Panc1 (cell line): ENCODE results near the gene CADM1. TPM values are rescaled to one million over a fixed set of nuclear protein-coding genes. Genes with fewer than 3 reads are reported as not detected.

Experiments used
- ATAC-seq: fragments of 200-7000 bp; cut with Tn5 transposase; 2 replicates; pipeline ENCODE4 v1.9.1; 2020; ENCODE audit warnings: mild to moderate bottlenecking, moderate library complexity
- BruUV-seq: library from RNA; stranded (reverse); fragments of 400-500 nt; replicated peaks from 2 replicates; lab custom pipeline; 2021; lab: Mats Ljungman, UMichigan
- CTCF ChIA-PET: fragments of 300-600 bp; sonication (Branson Sonifier 250); formaldehyde crosslinking; loops from one replicate; lab custom pipeline; 2022; ENCODE audit warnings: antibody characterized with exemption; lab: Charles Lee
- POLR2A ChIA-PET: fragments of 300-600 bp; sonication (Branson Sonifier 250); formaldehyde crosslinking; loops from one replicate; lab custom pipeline; 2022; ENCODE audit warnings: antibody characterized with exemption; lab: Charles Lee
- DNase-seq: peaks from one replicate; pipeline ENCODE4 v3.0.0-alpha.2; 2010; ENCODE audit warnings: low read depth, low spot score
- H3K27ac ChIP-seq: 2 replicates; pipeline ENCODE4 v1.5.1; 2011; ENCODE audit warnings: mild to moderate bottlenecking, low read length, inconsistent platforms
- H3K27me3 ChIP-seq: fragments of 200-500 bp; sonication (Bioruptor generic); 2 replicates; pipeline ENCODE4 v1.6.0; 2014; ENCODE audit warnings: low read length, inconsistent platforms; ENCODE audit not compliant: control insufficient read depth, insufficient read depth
- H3K36me3 ChIP-seq: fragments of 200-500 bp; sonication (Bioruptor generic); 2 replicates; pipeline ENCODE4 v1.5.1; 2014; ENCODE audit warnings: inconsistent platforms, mild to moderate bottlenecking, low read length, moderate library complexity; ENCODE audit not compliant: control insufficient read depth, insufficient read depth
- H3K4me1 ChIP-seq: 2 replicates; pipeline ENCODE4 v1.5.1; 2011; ENCODE audit warnings: inconsistent platforms, mild to moderate bottlenecking, low read length, moderate library complexity; ENCODE audit not compliant: control insufficient read depth, insufficient read depth
- H3K4me3 ChIP-seq, 2 experiments: 2 replicates each; pipeline ENCODE4 v1.5.1; 2011 to 2012; ENCODE audit warnings: low read depth in 2 of 2, low read length in 2 of 2, mild to moderate bottlenecking in 2 of 2, inconsistent platforms in 1 of 2, moderate library complexity in 1 of 2
- H3K9me3 ChIP-seq: fragments of 200-500 bp; sonication (Bioruptor generic); 2 replicates; pipeline ENCODE4 v1.5.1; 2014; ENCODE audit warnings: low read depth, mild to moderate bottlenecking, inconsistent platforms, low read length, moderate library complexity; ENCODE audit not compliant: control insufficient read depth, insufficient read depth
- POLR2AphosphoS5 ChIP-seq: IDR thresholded peaks from 2 replicates; pipeline ENCODE4 v1.6.1; 2012; ENCODE audit warnings: mild to moderate bottlenecking, low read depth, low read length, moderate library complexity
- SIN3A ChIP-seq: IDR thresholded peaks from 2 replicates; pipeline ENCODE4 v1.6.1; 2012; ENCODE audit warnings: low read depth, mild to moderate bottlenecking, low read length, moderate library complexity, borderline replicate concordance; ENCODE audit not compliant: insufficient read depth
- TCF7L2 ChIP-seq: IDR thresholded peaks from 2 replicates; pipeline ENCODE4 v1.6.1; 2011; ENCODE audit warnings: mild to moderate bottlenecking, low read depth, low read length, inconsistent platforms
- in situ Hi-C: cut with HindIII; loops from 2 replicates; pipeline ENCODE4 v1.10.0; 2016; ENCODE audit warnings: low sequenced_read_pairs, low pct_unique_long_range_greater_than_20kb
- intact Hi-C: fragments of 100-400 bp; cut with micrococcal nuclease; formaldehyde crosslinking; loops from one replicate; pipeline ENCODE4 v1.10.0; 2022; ENCODE audit not compliant: unreplicated experiment
- total RNA-seq: library from RNA; stranded (reverse); gene quantifications from one replicate; pipeline ENCODE4 v1.2.1, GENCODE V29; 2021; ENCODE audit not compliant: unreplicated experiment
- TF ChIP-seq, protein P1 (sequence below), 2 experiments: IDR thresholded peaks; 2 replicates each; pipeline ENCODE4 v1.6.1; 2011 to 2012; ENCODE audit warnings: low read depth in 2 of 2, control low read depth in 1 of 2, low read length in 1 of 2, mild to moderate bottlenecking in 1 of 2, moderate library complexity in 1 of 2; ENCODE audit not compliant: insufficient read depth in 1 of 2
- TF ChIP-seq, protein P2 (sequence below): fragments of 450-650 bp; IDR thresholded peaks from 2 replicates; pipeline ENCODE4 v1.5.1; 2017; ENCODE audit warnings: mild to moderate bottlenecking

CADM1 gene
- total RNA-seq, 1 experiment from 2014 or later = 3.9 TPM

DNA sequence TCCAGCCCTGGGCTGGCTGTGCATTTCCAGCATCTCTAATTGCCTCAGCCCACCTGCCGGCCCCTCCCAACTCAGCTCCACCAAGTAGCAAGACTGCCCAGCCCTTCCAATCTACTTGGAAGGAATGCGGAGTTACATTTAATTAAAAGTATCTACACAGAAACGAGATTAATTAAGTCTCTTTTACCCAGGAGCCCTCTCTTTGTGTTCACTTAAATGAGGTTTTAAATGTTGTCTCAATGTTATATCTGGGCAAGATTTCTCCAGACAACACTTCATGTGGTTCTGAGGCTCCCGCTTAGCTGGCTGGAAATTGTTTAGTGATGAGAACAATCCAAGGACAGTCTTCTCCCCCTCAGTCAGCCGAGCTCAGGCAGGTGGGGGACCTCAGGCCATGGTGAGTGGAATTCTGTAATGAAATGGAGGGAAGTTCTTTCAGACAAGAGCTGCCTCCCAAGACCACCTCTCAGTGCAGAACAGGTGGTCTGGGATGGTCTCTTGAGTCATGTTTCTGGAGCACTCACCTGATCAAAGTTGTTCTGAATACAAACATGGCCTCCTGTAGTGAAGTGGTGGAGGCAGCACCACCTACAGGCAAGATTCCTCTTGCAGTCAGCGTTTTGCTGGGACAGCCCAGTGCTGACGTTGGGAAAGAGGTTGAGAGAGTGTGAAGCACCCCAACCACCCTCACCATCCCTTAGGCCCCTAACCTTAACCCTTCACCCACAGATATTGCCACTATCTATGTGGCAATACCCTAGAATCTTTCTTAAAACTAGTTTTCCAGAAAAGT lies 371.6 kb downstream of the CADM1 start:
- in situ Hi-C loops = no loop called here
- BruUV-seq = no TSS peak
- Histone ChIP-seq H3K27me3 (no peaks in the 10 kb centered on the region), H3K36me3 (no peaks in the 10 kb centered on the region), H3K9me3 (no peaks in the 10 kb centered on the region), H3K27ac (no peak overlapping the region), H3K4me3 (no peak overlapping the region), H3K4me1 (no peaks in the 10 kb centered on the region)
- ChIA-PET CTCF (no interaction called here), POLR2A (no interaction called here)
- TF ChIP-seq POLR2AphosphoS5 (no peak), SIN3A (no peak), TCF7L2 (no peak)
- TF ChIP-seq, protein P1, sequence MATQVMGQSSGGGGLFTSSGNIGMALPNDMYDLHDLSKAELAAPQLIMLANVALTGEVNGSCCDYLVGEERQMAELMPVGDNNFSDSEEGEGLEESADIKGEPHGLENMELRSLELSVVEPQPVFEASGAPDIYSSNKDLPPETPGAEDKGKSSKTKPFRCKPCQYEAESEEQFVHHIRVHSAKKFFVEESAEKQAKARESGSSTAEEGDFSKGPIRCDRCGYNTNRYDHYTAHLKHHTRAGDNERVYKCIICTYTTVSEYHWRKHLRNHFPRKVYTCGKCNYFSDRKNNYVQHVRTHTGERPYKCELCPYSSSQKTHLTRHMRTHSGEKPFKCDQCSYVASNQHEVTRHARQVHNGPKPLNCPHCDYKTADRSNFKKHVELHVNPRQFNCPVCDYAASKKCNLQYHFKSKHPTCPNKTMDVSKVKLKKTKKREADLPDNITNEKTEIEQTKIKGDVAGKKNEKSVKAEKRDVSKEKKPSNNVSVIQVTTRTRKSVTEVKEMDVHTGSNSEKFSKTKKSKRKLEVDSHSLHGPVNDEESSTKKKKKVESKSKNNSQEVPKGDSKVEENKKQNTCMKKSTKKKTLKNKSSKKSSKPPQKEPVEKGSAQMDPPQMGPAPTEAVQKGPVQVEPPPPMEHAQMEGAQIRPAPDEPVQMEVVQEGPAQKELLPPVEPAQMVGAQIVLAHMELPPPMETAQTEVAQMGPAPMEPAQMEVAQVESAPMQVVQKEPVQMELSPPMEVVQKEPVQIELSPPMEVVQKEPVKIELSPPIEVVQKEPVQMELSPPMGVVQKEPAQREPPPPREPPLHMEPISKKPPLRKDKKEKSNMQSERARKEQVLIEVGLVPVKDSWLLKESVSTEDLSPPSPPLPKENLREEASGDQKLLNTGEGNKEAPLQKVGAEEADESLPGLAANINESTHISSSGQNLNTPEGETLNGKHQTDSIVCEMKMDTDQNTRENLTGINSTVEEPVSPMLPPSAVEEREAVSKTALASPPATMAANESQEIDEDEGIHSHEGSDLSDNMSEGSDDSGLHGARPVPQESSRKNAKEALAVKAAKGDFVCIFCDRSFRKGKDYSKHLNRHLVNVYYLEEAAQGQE (IDR thresholded peaks at IDR 0.05; ENCODE audit: insufficient read depth in 1 of 2, low read depth in 2 of 2, low read length in 1 of 2) = no peak
- TF ChIP-seq, protein P2, sequence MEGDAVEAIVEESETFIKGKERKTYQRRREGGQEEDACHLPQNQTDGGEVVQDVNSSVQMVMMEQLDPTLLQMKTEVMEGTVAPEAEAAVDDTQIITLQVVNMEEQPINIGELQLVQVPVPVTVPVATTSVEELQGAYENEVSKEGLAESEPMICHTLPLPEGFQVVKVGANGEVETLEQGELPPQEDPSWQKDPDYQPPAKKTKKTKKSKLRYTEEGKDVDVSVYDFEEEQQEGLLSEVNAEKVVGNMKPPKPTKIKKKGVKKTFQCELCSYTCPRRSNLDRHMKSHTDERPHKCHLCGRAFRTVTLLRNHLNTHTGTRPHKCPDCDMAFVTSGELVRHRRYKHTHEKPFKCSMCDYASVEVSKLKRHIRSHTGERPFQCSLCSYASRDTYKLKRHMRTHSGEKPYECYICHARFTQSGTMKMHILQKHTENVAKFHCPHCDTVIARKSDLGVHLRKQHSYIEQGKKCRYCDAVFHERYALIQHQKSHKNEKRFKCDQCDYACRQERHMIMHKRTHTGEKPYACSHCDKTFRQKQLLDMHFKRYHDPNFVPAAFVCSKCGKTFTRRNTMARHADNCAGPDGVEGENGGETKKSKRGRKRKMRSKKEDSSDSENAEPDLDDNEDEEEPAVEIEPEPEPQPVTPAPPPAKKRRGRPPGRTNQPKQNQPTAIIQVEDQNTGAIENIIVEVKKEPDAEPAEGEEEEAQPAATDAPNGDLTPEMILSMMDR = no peak; the same call in 1 of the 2 replicates
- intact Hi-C loops = no loop called here
- ATAC-seq = no peak
- no peak for DNase-seq

- Histone ChIP-seq H3K4me1 (no peaks in the 10 kb centered on the region), H3K9me3 (no peaks in the 10 kb centered on the region), H3K27ac (no peak overlapping the region), H3K36me3 (no peaks in the 10 kb centered on the region), H3K27me3 (no peaks in the 10 kb centered on the region), H3K4me3 (no peak overlapping the region)
- DNase-seq (no peak), ATAC-seq (no peak)
- BruUV-seq = no TSS peak
- CTCF ChIA-PET = no interaction called here
- intact Hi-C loops = no loop called here
- TF ChIP-seq SIN3A (no peak), TCF7L2 (no peak), POLR2AphosphoS5 (no peak)
- TF ChIP-seq, protein P2 = no peak
- TF ChIP-seq, protein P1 (IDR thresholded peaks at IDR 0.05; ENCODE audit: insufficient read depth in 1 of 2, low read depth in 2 of 2, low read length in 1 of 2) = no peak
- in situ Hi-C loops = no loop called here
- POLR2A ChIA-PET = no interaction called here
Measured at GRCh38 chr11:115129473-115130289, 374.5 kb downstream of the CADM1 start.
